22Rv1 (cell line): Measurements from ENCODE around the gene CFAP45.

Experiments used
- ZFX ChIP-seq: fragments of 450-650 bp; IDR thresholded peaks from 2 replicates; pipeline ENCODE4 v1.6.1; 2017; ENCODE audit warnings: antibody characterized with exemption, borderline replicate concordance
- TF ChIP-seq, protein P1 (sequence below): fragments of 450-650 bp; IDR thresholded peaks from 2 replicates; pipeline ENCODE4 v1.5.1; 2017; ENCODE audit warnings: mild to moderate bottlenecking

GRCh38 chr1:159940006-159940620, 40.1 kb upstream of the CFAP45 start:
- TF ChIP-seq, protein P1, sequence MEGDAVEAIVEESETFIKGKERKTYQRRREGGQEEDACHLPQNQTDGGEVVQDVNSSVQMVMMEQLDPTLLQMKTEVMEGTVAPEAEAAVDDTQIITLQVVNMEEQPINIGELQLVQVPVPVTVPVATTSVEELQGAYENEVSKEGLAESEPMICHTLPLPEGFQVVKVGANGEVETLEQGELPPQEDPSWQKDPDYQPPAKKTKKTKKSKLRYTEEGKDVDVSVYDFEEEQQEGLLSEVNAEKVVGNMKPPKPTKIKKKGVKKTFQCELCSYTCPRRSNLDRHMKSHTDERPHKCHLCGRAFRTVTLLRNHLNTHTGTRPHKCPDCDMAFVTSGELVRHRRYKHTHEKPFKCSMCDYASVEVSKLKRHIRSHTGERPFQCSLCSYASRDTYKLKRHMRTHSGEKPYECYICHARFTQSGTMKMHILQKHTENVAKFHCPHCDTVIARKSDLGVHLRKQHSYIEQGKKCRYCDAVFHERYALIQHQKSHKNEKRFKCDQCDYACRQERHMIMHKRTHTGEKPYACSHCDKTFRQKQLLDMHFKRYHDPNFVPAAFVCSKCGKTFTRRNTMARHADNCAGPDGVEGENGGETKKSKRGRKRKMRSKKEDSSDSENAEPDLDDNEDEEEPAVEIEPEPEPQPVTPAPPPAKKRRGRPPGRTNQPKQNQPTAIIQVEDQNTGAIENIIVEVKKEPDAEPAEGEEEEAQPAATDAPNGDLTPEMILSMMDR, result no peak
- TF ChIP-seq ZFX, result no peak
